Measurements from ENCODE around the gene ALG10B.
"Not testable (repeated sequence)": the region's sequence is repeated elsewhere in the genome, so short reads cannot be mapped to it uniquely, and the experiment has no call there.

The ALG10B gene

GRCh38 chr12:38316391-38317129 lies at the start of gene ALG10B:
Gene ALG10B (plus strand): TSS chr12:38316774. CDS start chr12:38316894, 120 bp downstream.
- peaks cover 8% of the 10 kb centered on the region for H3K4me1 ChIP-seq
- in situ Hi-C loops (cut with MboI; ENCODE audit: low sequenced_read_pairs): loop anchor here (5.0 kb wide), 2 partner anchors 174 to 264 kb away; no protein-coding TSS in a partner anchor
- no peaks in the 10 kb centered on the region; the same call in 1 of the 2 replicates for H3K36me3 ChIP-seq (replicated peaks)
- peak within 1 kb of the TSS; percentile 67 for H3K4me3 ChIP-seq
- DNase-seq (ENCODE audit: low spot score in 2 of 2): peak; percentile 88 to 94
- no peaks in the 10 kb centered on the region for H3K27me3 ChIP-seq (ENCODE audit: low read depth)
- no peaks in the 10 kb centered on the region for H3K9me3 ChIP-seq

GRCh38 chr12:38268612-38269011 lies 48.0 kb upstream of the ALG10B start:
- Histone ChIP-seq H3K36me3 (replicated peaks) (no peaks in the 10 kb centered on the region), H3K4me3 (no peak overlapping the region), H3K27me3 (ENCODE audit: low read depth) (no peaks in the 10 kb centered on the region), H3K4me1 (no peaks in the 10 kb centered on the region), H3K9me3 (no peaks in the 10 kb centered on the region)
- no peak for DNase-seq (ENCODE audit: low spot score in 2 of 2)
- in situ Hi-C loops (cut with MboI; ENCODE audit: low sequenced_read_pairs): no loop called here

- in situ Hi-C loops (cut with MboI; ENCODE audit: low sequenced_read_pairs): no loop called here
- Histone ChIP-seq H3K36me3 (replicated peaks) (no peaks in the 10 kb centered on the region), H3K4me3 (no peak overlapping the region), H3K27me3 (ENCODE audit: low read depth) (no peaks in the 10 kb centered on the region), H3K4me1 (no peaks in the 10 kb centered on the region), H3K9me3 (no peaks in the 10 kb centered on the region)
- no peak for DNase-seq (ENCODE audit: low spot score in 2 of 2)
These were observed 46.7 kb upstream of the ALG10B start for GRCh38 chr12:38269897-38270296.

- in situ Hi-C loops (cut with MboI; ENCODE audit: low sequenced_read_pairs): no loop called here
- no peaks in the 10 kb centered on the region for H3K36me3 ChIP-seq (replicated peaks)
- no peaks in the 10 kb centered on the region for H3K4me1 ChIP-seq
- H3K4me3 ChIP-seq: no peak overlapping the region
- no peaks in the 10 kb centered on the region for H3K9me3 ChIP-seq
- DNase-seq (ENCODE audit: low spot score in 2 of 2): no peak
- H3K27me3 ChIP-seq (ENCODE audit: low read depth): no peaks in the 10 kb centered on the region; the same call in 1 of the 2 replicates
These were observed 36.8 kb upstream of the ALG10B start for GRCh38 chr12:38279756-38280155.

GRCh38 chr12:38282886-38283285 lies 33.7 kb upstream of the ALG10B start:
- in situ Hi-C loops (cut with MboI; ENCODE audit: low sequenced_read_pairs): no loop called here
- Histone ChIP-seq H3K9me3 (no peaks in the 10 kb centered on the region), H3K4me3 (no peak overlapping the region)

GRCh38 chr12:38289396-38289795 lies 27.2 kb upstream of the ALG10B start:
- Histone ChIP-seq H3K4me1 (no peaks in the 10 kb centered on the region), H3K36me3 (replicated peaks) (no peaks in the 10 kb centered on the region), H3K9me3 (no peaks in the 10 kb centered on the region), H3K4me3 (no peak overlapping the region), H3K27me3 (ENCODE audit: low read depth) (no peaks in the 10 kb centered on the region; the same call in 1 of the 2 replicates)
- DNase-seq (ENCODE audit: low spot score in 2 of 2): no peak
- in situ Hi-C loops (cut with MboI; ENCODE audit: low sequenced_read_pairs): no loop called here

More at GRCh38 chr12:38282886-38283285, 33.7 kb upstream of the ALG10B start:
- DNase-seq (ENCODE audit: low spot score in 2 of 2): no peak
- H3K36me3 ChIP-seq (replicated peaks): no peaks in the 10 kb centered on the region
- H3K4me1 ChIP-seq: no peaks in the 10 kb centered on the region
- H3K27me3 ChIP-seq (ENCODE audit: low read depth): no peaks in the 10 kb centered on the region; the same call in 1 of the 2 replicates

GRCh38 chr12:38291160-38291559 lies 25.4 kb upstream of the ALG10B start:
- in situ Hi-C loops (cut with MboI; ENCODE audit: low sequenced_read_pairs): no loop called here
- Histone ChIP-seq H3K4me1 (no peaks in the 10 kb centered on the region), H3K27me3 (ENCODE audit: low read depth) (no peaks in the 10 kb centered on the region), H3K4me3 (no peak overlapping the region), H3K9me3 (no peaks in the 10 kb centered on the region), H3K36me3 (replicated peaks) (no peaks in the 10 kb centered on the region)
- DNase-seq (ENCODE audit: low spot score in 2 of 2): no peak

GRCh38 chr12:38302972-38303371 lies 13.6 kb upstream of the ALG10B start:
- in situ Hi-C loops (cut with MboI; ENCODE audit: low sequenced_read_pairs); H3K4me1 ChIP-seq; DNase-seq (ENCODE audit: low spot score in 2 of 2); H3K4me3 ChIP-seq; H3K27me3 ChIP-seq (ENCODE audit: low read depth); H3K9me3 ChIP-seq; H3K36me3 ChIP-seq (replicated peaks): not testable (repeated sequence)

- H3K27me3 ChIP-seq (ENCODE audit: low read depth); H3K36me3 ChIP-seq (replicated peaks); H3K4me1 ChIP-seq; H3K4me3 ChIP-seq; H3K9me3 ChIP-seq; in situ Hi-C loops (cut with MboI; ENCODE audit: low sequenced_read_pairs); DNase-seq (ENCODE audit: low spot score in 2 of 2): not testable (repeated sequence)
These were observed 5.4 kb downstream of the ALG10B start for GRCh38 chr12:38321966-38322365.

GRCh38 chr12:38324912-38325311 lies 8.3 kb downstream of the ALG10B start:
- no peak overlapping the region for H3K4me3 ChIP-seq
- H3K36me3 ChIP-seq (replicated peaks): no peaks in the 10 kb centered on the region; the same call in 1 of the 2 replicates
- in situ Hi-C loops (cut with MboI; ENCODE audit: low sequenced_read_pairs): loop anchor here (25.0 kb wide), 3 partner anchors 587 to 937 kb away; partner anchors contain the start of gene CPNE8
- no peaks in the 10 kb centered on the region for H3K27me3 ChIP-seq (ENCODE audit: low read depth)
- DNase-seq (ENCODE audit: low spot score in 2 of 2): no peak
- no peaks in the 10 kb centered on the region for H3K9me3 ChIP-seq
- H3K4me1 ChIP-seq: no peaks in the 10 kb centered on the region

GRCh38 chr12:38327356-38327755 lies 10.8 kb downstream of the ALG10B start:
- H3K36me3 ChIP-seq (replicated peaks): no peaks in the 10 kb centered on the region
- DNase-seq (ENCODE audit: low spot score in 2 of 2): no peak
- in situ Hi-C loops (cut with MboI; ENCODE audit: low sequenced_read_pairs): loop anchor here (25.0 kb wide), 3 partner anchors 585 to 935 kb away; partner anchors contain the start of gene CPNE8

GRCh38 chr12:38328306-38328895 lies 11.8 kb downstream of the ALG10B start:
- H3K36me3 ChIP-seq (replicated peaks): no peaks in the 10 kb centered on the region
- H3K27me3 ChIP-seq (ENCODE audit: low read depth): no peaks in the 10 kb centered on the region
- no peaks in the 10 kb centered on the region for H3K4me1 ChIP-seq
- peak in 1 of 2 experiments; percentile 63 for DNase-seq (ENCODE audit: low spot score in 2 of 2)
- H3K9me3 ChIP-seq: peaks cover 5% of the 10 kb centered on the region; the same call in 1 of the 2 replicates
- H3K4me3 ChIP-seq: no peak overlapping the region
- in situ Hi-C loops (cut with MboI; ENCODE audit: low sequenced_read_pairs): loop anchor here (25.0 kb wide), 3 partner anchors 584 to 934 kb away; partner anchors contain the start of gene CPNE8

More at GRCh38 chr12:38327356-38327755, 10.8 kb downstream of the ALG10B start:
- Histone ChIP-seq H3K9me3 (peaks cover 5% of the 10 kb centered on the region; the same call in 1 of the 2 replicates), H3K27me3 (ENCODE audit: low read depth) (no peaks in the 10 kb centered on the region), H3K4me1 (no peaks in the 10 kb centered on the region), H3K4me3 (no peak overlapping the region)

GRCh38 chr12:38330414-38330813 lies 13.8 kb downstream of the ALG10B start:
- not testable (repeated sequence) for H3K36me3 ChIP-seq (replicated peaks); H3K9me3 ChIP-seq; H3K4me1 ChIP-seq; DNase-seq (ENCODE audit: low spot score in 2 of 2); H3K27me3 ChIP-seq (ENCODE audit: low read depth); H3K4me3 ChIP-seq
- in situ Hi-C loops (cut with MboI; ENCODE audit: low sequenced_read_pairs): loop anchor here (25.0 kb wide), 3 partner anchors 582 to 932 kb away; partner anchors contain the start of gene CPNE8

GRCh38 chr12:38332814-38333213 lies 16.2 kb downstream of the ALG10B start:
- in situ Hi-C loops (cut with MboI; ENCODE audit: low sequenced_read_pairs): loop anchor here (25.0 kb wide), 3 partner anchors 579 to 929 kb away; partner anchors contain the start of gene CPNE8

More at GRCh38 chr12:38332814-38333213, 16.2 kb downstream of the ALG10B start:
- Histone ChIP-seq H3K4me3 (no peak overlapping the region), H3K27me3 (ENCODE audit: low read depth) (no peaks in the 10 kb centered on the region), H3K9me3 (peaks cover 5% of the 10 kb centered on the region; the same call in 1 of the 2 replicates), H3K4me1 (peaks cover 5% of the 10 kb centered on the region; the same call in 1 of the 2 replicates), H3K36me3 (replicated peaks) (no peaks in the 10 kb centered on the region)
- no peak for DNase-seq (ENCODE audit: low spot score in 2 of 2)

All from HAP-1 (cell line).